GM19455 (cell line): ENCODE results near the gene EMC9.

Source experiments
- ATAC-seq: cut with Tn5 transposase; IDR thresholded peaks from one replicate; pipeline ENCODE4 v1.9.1; 2021; ENCODE audit not compliant: unreplicated experiment

The EMC9 gene

GRCh38 chr14:24149302-24149969, 8.0 kb upstream of the EMC9 start:
- no peak for ATAC-seq

GRCh38 chr14:24147761-24148428, 6.5 kb upstream of the EMC9 start:
- no peak for ATAC-seq

- ATAC-seq, result peak; percentile 83
Observed at GRCh38 chr14:24146978-24147760, 5.8 kb upstream of the EMC9 start, which contains the start of gene RNF31. Gene RNF31, plus strand, starts transcription at chr14:24147498. Its CDS starts 201 bp downstream, at chr14:24147699.

- ATAC-seq, result peak; percentile 62
Observed at GRCh38 chr14:24146453-24146977, 5.1 kb upstream of the EMC9 start, which contains the start of gene PSME2. Gene PSME2, minus strand, starts transcription at chr14:24146610. Its CDS starts 29 bp downstream, at chr14:24146581.

GRCh38 chr14:24145690-24146452, 4.5 kb upstream of the EMC9 start:
- no peak for ATAC-seq

GRCh38 chr14:24145219-24145618, 3.8 kb upstream of the EMC9 start:
- no peak for ATAC-seq

GRCh38 chr14:24144451-24144850, 3.1 kb upstream of the EMC9 start:
- ATAC-seq, result no peak

GRCh38 chr14:24143511-24143910, 2.1 kb upstream of the EMC9 start:
- no peak for ATAC-seq

- ATAC-seq, result no peak
Observed at GRCh38 chr14:24139272-24139934, 2.0 kb downstream of the EMC9 start.

- no peak for ATAC-seq
Observed at GRCh38 chr14:24138396-24139271, 2.8 kb downstream of the EMC9 start.

GRCh38 chr14:24137529-24138395, 3.6 kb downstream of the EMC9 start:
- no peak for ATAC-seq

GRCh38 chr14:24136684-24137528, 4.5 kb downstream of the EMC9 start:
- no peak for ATAC-seq

GRCh38 chr14:24135834-24136683, 5.3 kb downstream of the EMC9 start, which contains the start of gene PSME1:
Gene PSME1, plus strand, starts transcription at chr14:24136194. Its CDS starts 69 bp downstream, at chr14:24136263.
- peak; percentile 76 for ATAC-seq

GRCh38 chr14:24135584-24135833, 5.9 kb downstream of the EMC9 start:
- ATAC-seq, result peak; percentile 10

- ATAC-seq, result no peak
Observed at GRCh38 chr14:24133735-24134134, 7.7 kb downstream of the EMC9 start.

- ATAC-seq, result no peak
Observed at GRCh38 chr14:24132976-24133375, 8.4 kb downstream of the EMC9 start.
